NCI-H510A treated with DMSO at 0.1 percent for 48 hours (cell line): ENCODE measurements around the gene SAMD8.
"Not testable (repeated sequence)": the region's sequence is repeated elsewhere in the genome, so short reads cannot be mapped to it uniquely, and the experiment has no call there.

Experiments
- DNase-seq: peaks from one replicate; lab custom pipeline; 2025; lab: John Stamatoyannopoulos, UW

SAMD8 gene

GRCh38 chr10:75195035-75195763 lies 83.7 kb downstream of the SAMD8 start:
- no peak for DNase-seq

- DNase-seq: no peak
Observed at GRCh38 chr10:75197066-75197465, 85.6 kb downstream of the SAMD8 start.

- no peak for DNase-seq
Observed at GRCh38 chr10:75197906-75198305, 86.5 kb downstream of the SAMD8 start.

GRCh38 chr10:75199949-75200348 lies 88.5 kb downstream of the SAMD8 start:
- not testable (repeated sequence) for DNase-seq

- no peak for DNase-seq
Observed at GRCh38 chr10:75201793-75202307, 90.4 kb downstream of the SAMD8 start.

- DNase-seq: no peak
Observed at GRCh38 chr10:75202321-75203045, 91.0 kb downstream of the SAMD8 start.

GRCh38 chr10:75203046-75203620 lies 91.7 kb downstream of the SAMD8 start:
- DNase-seq: not testable (repeated sequence)

GRCh38 chr10:75203724-75204123 lies 92.3 kb downstream of the SAMD8 start:
- DNase-seq: no peak

GRCh38 chr10:75205908-75206307 lies 94.5 kb downstream of the SAMD8 start:
- DNase-seq: no peak

- not testable (repeated sequence) for DNase-seq
Observed at GRCh38 chr10:75206638-75207037, 95.2 kb downstream of the SAMD8 start.

GRCh38 chr10:75207079-75207856 lies 95.8 kb downstream of the SAMD8 start:
- no peak for DNase-seq

GRCh38 chr10:75207857-75208144 lies 96.3 kb downstream of the SAMD8 start:
- no peak for DNase-seq

GRCh38 chr10:75208181-75208580 lies 96.7 kb downstream of the SAMD8 start:
- DNase-seq: no peak

GRCh38 chr10:75209086-75209920 lies 97.8 kb downstream of the SAMD8 start:
- DNase-seq: no peak

GRCh38 chr10:75209921-75210281 lies 98.4 kb downstream of the SAMD8 start:
- DNase-seq: peak; percentile 66

GRCh38 chr10:75210282-75211006 lies 99.0 kb downstream of the SAMD8 start, which contains the start of gene VDAC2:
Gene VDAC2 (plus strand): TSS chr10:75210796. CDS start chr10:75211159, 363 bp downstream.
- DNase-seq: peak; percentile 94

- no peak for DNase-seq
Observed at GRCh38 chr10:75211007-75211691, 99.7 kb downstream of the SAMD8 start.

- no peak for DNase-seq
Observed at GRCh38 chr10:75212343-75212742, 100.9 kb downstream of the SAMD8 start.

- DNase-seq: no peak
Observed at GRCh38 chr10:75220274-75220673, 108.8 kb downstream of the SAMD8 start.

- DNase-seq: not testable (repeated sequence)
Observed at GRCh38 chr10:75221492-75221891, 110.0 kb downstream of the SAMD8 start.
